HepG2 (cell line): ENCODE results near the gene CBFA2T2. TPM values are rescaled to one million over a fixed set of nuclear protein-coding genes. Genes with fewer than 3 reads are reported as not detected.

Source experiments
- KLF9 ChIP-seq: IDR thresholded peaks from 2 replicates; pipeline ENCODE4 v1.6.1; 2016; ENCODE audit warnings: low read depth
- MEIS2 ChIP-seq: sonication (generic); formaldehyde crosslinking; IDR thresholded peaks from 2 replicates; pipeline ENCODE4 v1.9.0; 2021; ENCODE audit warnings: mild to moderate bottlenecking, missing genetic modification reagents
- NFKB2 ChIP-seq: sonication (generic); formaldehyde crosslinking; IDR thresholded peaks from 2 replicates; pipeline ENCODE4 v1.4.0; 2020; ENCODE audit warnings: missing genetic modification reagents, borderline replicate concordance
- NFRKB ChIP-seq: fragments of 450-650 bp; IDR thresholded peaks from 2 replicates; pipeline ENCODE4 v1.6.1; 2017
- ONECUT2 ChIP-seq: sonication (generic); formaldehyde crosslinking; IDR thresholded peaks from 2 replicates; pipeline ENCODE4 v1.4.0; 2020; ENCODE audit warnings: missing genetic modification reagents
- PLRG1 ChIP-seq: fragments of 450-650 bp; conservative IDR thresholded peaks from 2 replicates; pipeline ENCODE4 v1.6.1; 2016
- SRF ChIP-seq: IDR thresholded peaks from 2 replicates; pipeline ENCODE4 v1.6.1; 2011; ENCODE audit warnings: mild to moderate bottlenecking, low read depth, low read length, moderate library complexity
- TFAP4 ChIP-seq: sonication (generic); IDR thresholded peaks from 2 replicates; pipeline ENCODE4 v1.6.1; 2016; ENCODE audit warnings: low read depth, borderline replicate concordance
- ZKSCAN1 ChIP-seq: fragments of 150-350 bp; IDR thresholded peaks from 2 replicates; pipeline ENCODE4 v1.6.1; 2014; ENCODE audit warnings: low read length
- ZNF260 ChIP-seq: sonication (generic); formaldehyde crosslinking; IDR thresholded peaks from 2 replicates; pipeline ENCODE4 v1.4.0; 2020; ENCODE audit warnings: missing genetic modification reagents, low read depth, mild to moderate bottlenecking, borderline replicate concordance
- ZNF550 ChIP-seq: sonication (generic); formaldehyde crosslinking; IDR thresholded peaks from 2 replicates; pipeline ENCODE4 v1.4.0; 2020; ENCODE audit warnings: mild to moderate bottlenecking, missing genetic modification reagents, borderline replicate concordance
- ZNF570 ChIP-seq: sonication (generic); formaldehyde crosslinking; IDR thresholded peaks from 2 replicates; pipeline ENCODE4 v1.4.0; 2020; ENCODE audit warnings: mild to moderate bottlenecking, missing genetic modification reagents, borderline replicate concordance
- ZNF704 ChIP-seq: sonication (generic); formaldehyde crosslinking; IDR thresholded peaks from 2 replicates; pipeline ENCODE4 v1.8.1; 2023; ENCODE audit warnings: mild to moderate bottlenecking, inconsistent platforms, moderate library complexity, missing genetic modification reagents, borderline replicate concordance
- ZNF75D ChIP-seq: sonication (generic); formaldehyde crosslinking; IDR thresholded peaks from 2 replicates; pipeline ENCODE4 v1.8.1; 2023; ENCODE audit warnings: missing genetic modification reagents, mild to moderate bottlenecking, borderline replicate concordance
- ZNF816 ChIP-seq: sonication (generic); formaldehyde crosslinking; IDR thresholded peaks from 2 replicates; pipeline ENCODE4 v1.8.0; 2022; ENCODE audit warnings: missing genetic modification reagents, mild to moderate bottlenecking, borderline replicate concordance
- polyA plus RNA-seq, 8 experiments: library from polyadenylated mRNA; depleted of rRNA in 3 of 8; stranded (reverse) in 7 of 8; unstranded in 1 of 8; fragments of >200 nt; fragmentation: Illumina TruSeq in 4 of 8; extraction: Trizol in 4 of 8; gene quantifications; 2 replicates each; pipeline versions ENCODE4 v1.2.1 to v1.2.3, GENCODE V29; 2011 to 2016; ENCODE audit warnings: low read depth in 4 of 8, missing spikeins in 1 of 8, mixed read lengths in 1 of 8; ENCODE audit not compliant: insufficient read depth in 1 of 8
- total RNA-seq, 5 experiments: library from RNA; depleted of rRNA; stranded (reverse); fragments of >200 nt; fragmentation: Illumina TruSeq; extraction: Trizol; gene quantifications; 2 replicates each; pipeline ENCODE4 v1.2.3, GENCODE V29; 2016; ENCODE audit warnings: low read depth in 1 of 5
- TF ChIP-seq, protein P1 (sequence below): sonication (generic); formaldehyde crosslinking; IDR thresholded peaks from 2 replicates; pipeline ENCODE4 v1.9.0; 2022; ENCODE audit warnings: missing genetic modification reagents, mild to moderate bottlenecking, borderline replicate concordance
- TF ChIP-seq, protein P2 (sequence below): sonication (generic); formaldehyde crosslinking; IDR thresholded peaks from 2 replicates; pipeline ENCODE4 v1.5.0; 2020; ENCODE audit warnings: mild to moderate bottlenecking, missing genetic modification reagents
- TF ChIP-seq, protein P3 (sequence below): sonication (generic); formaldehyde crosslinking; IDR thresholded peaks from 2 replicates; pipeline ENCODE4 v1.4.0; 2020; ENCODE audit warnings: missing genetic modification reagents, borderline replicate concordance
- TF ChIP-seq, protein P4 (sequence below): sonication (generic); formaldehyde crosslinking; IDR thresholded peaks from 2 replicates; pipeline ENCODE4 v1.4.0; 2020; ENCODE audit warnings: mild to moderate bottlenecking, low read depth, missing genetic modification reagents

The CBFA2T2 gene
- total and polyA plus RNA-seq, 2 of the 13 experiments (the other 11 are each of a cell fraction or from before 2014, with no cell fraction given), result 6.3 to 21.2 TPM

- TF ChIP-seq, protein P1, sequence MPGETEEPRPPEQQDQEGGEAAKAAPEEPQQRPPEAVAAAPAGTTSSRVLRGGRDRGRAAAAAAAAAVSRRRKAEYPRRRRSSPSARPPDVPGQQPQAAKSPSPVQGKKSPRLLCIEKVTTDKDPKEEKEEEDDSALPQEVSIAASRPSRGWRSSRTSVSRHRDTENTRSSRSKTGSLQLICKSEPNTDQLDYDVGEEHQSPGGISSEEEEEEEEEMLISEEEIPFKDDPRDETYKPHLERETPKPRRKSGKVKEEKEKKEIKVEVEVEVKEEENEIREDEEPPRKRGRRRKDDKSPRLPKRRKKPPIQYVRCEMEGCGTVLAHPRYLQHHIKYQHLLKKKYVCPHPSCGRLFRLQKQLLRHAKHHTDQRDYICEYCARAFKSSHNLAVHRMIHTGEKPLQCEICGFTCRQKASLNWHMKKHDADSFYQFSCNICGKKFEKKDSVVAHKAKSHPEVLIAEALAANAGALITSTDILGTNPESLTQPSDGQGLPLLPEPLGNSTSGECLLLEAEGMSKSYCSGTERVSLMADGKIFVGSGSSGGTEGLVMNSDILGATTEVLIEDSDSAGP (CRISPR knock-in tag), result 0 out of 2 replicates have a peak, but pooled peaks have one; percentile 6
- TF ChIP-seq NFRKB, result no peak
- TF ChIP-seq MEIS2 (CRISPR knock-in tag), result no peak
- TF ChIP-seq SRF, result no peak
- no peak for TF ChIP-seq ZNF75D
- TF ChIP-seq ZNF816 (CRISPR knock-in tag), result no peak
- no peak for TF ChIP-seq ZNF260 (CRISPR knock-in tag)
- no peak for TF ChIP-seq ZNF570
- TF ChIP-seq ZKSCAN1, result no peak
- no peak for TF ChIP-seq KLF9 (CRISPR knock-in tag)
- no peak for TF ChIP-seq TFAP4
- TF ChIP-seq ZNF704 (CRISPR knock-in tag), result no peak
- TF ChIP-seq ZNF550 (CRISPR knock-in tag), result no peak
- TF ChIP-seq, protein P2, sequence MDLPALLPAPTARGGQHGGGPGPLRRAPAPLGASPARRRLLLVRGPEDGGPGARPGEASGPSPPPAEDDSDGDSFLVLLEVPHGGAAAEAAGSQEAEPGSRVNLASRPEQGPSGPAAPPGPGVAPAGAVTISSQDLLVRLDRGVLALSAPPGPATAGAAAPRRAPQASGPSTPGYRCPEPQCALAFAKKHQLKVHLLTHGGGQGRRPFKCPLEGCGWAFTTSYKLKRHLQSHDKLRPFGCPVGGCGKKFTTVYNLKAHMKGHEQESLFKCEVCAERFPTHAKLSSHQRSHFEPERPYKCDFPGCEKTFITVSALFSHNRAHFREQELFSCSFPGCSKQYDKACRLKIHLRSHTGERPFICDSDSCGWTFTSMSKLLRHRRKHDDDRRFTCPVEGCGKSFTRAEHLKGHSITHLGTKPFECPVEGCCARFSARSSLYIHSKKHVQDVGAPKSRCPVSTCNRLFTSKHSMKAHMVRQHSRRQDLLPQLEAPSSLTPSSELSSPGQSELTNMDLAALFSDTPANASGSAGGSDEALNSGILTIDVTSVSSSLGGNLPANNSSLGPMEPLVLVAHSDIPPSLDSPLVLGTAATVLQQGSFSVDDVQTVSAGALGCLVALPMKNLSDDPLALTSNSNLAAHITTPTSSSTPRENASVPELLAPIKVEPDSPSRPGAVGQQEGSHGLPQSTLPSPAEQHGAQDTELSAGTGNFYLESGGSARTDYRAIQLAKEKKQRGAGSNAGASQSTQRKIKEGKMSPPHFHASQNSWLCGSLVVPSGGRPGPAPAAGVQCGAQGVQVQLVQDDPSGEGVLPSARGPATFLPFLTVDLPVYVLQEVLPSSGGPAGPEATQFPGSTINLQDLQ (CRISPR knock-in tag), result no peak
- TF ChIP-seq PLRG1, result no peak
- TF ChIP-seq, protein P3, sequence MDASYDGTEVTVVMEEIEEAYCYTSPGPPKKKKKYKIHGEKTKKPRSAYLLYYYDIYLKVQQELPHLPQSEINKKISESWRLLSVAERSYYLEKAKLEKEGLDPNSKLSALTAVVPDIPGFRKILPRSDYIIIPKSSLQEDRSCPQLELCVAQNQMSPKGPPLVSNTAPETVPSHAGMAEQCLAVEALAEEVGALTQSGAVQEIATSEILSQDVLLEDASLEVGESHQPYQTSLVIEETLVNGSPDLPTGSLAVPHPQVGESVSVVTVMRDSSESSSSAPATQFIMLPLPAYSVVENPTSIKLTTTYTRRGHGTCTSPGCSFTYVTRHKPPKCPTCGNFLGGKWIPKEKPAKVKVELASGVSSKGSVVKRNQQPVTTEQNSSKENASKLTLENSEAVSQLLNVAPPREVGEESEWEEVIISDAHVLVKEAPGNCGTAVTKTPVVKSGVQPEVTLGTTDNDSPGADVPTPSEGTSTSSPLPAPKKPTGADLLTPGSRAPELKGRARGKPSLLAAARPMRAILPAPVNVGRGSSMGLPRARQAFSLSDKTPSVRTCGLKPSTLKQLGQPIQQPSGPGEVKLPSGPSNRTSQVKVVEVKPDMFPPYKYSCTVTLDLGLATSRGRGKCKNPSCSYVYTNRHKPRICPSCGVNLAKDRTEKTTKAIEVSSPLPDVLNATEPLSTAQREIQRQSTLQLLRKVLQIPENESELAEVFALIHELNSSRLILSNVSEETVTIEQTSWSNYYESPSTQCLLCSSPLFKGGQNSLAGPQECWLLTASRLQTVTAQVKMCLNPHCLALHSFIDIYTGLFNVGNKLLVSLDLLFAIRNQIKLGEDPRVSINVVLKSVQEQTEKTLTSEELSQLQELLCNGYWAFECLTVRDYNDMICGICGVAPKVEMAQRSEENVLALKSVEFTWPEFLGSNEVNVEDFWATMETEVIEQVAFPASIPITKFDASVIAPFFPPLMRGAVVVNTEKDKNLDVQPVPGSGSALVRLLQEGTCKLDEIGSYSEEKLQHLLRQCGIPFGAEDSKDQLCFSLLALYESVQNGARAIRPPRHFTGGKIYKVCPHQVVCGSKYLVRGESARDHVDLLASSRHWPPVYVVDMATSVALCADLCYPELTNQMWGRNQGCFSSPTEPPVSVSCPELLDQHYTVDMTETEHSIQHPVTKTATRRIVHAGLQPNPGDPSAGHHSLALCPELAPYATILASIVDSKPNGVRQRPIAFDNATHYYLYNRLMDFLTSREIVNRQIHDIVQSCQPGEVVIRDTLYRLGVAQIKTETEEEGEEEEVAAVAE (CRISPR knock-in tag), result no peak
- TF ChIP-seq, protein P4, sequence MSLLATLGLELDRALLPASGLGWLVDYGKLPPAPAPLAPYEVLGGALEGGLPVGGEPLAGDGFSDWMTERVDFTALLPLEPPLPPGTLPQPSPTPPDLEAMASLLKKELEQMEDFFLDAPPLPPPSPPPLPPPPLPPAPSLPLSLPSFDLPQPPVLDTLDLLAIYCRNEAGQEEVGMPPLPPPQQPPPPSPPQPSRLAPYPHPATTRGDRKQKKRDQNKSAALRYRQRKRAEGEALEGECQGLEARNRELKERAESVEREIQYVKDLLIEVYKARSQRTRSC, result no peak
- TF ChIP-seq ONECUT2 (CRISPR knock-in tag), result no peak
- TF ChIP-seq NFKB2 (CRISPR knock-in tag), result no peak
Measured at GRCh38 chr20:33686984-33687366, 197.1 kb downstream of the CBFA2T2 start (continued).
